Measurements from ENCODE around the gene KCNMA1.

The KCNMA1 gene

DNA sequence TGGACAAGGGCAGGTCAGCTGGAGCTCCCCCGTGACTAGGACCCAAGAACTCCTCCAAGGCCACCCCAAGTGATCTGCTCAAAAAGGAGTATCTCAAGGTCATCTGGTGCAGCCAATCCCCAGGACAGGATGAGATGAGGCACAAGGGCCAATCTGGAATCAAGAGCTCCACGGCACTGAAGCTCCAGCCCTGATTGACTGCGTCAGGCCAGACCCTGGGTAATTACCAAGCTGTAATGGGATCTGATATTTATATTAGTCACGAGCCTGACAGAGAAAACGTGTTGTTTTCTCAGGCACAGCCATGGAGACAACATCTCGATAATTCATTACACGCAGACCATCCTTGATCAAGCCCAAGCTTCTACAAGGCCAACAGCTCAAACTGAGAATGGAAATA is 4.2 kb downstream of the KCNMA1 start:
- DNase-seq (ENCODE audit: low spot score), result no peak

- no peak for DNase-seq (ENCODE audit: low spot score)
Measured at GRCh38 chr10:77631241-77631640, 6.4 kb downstream of the KCNMA1 start.

DNA sequence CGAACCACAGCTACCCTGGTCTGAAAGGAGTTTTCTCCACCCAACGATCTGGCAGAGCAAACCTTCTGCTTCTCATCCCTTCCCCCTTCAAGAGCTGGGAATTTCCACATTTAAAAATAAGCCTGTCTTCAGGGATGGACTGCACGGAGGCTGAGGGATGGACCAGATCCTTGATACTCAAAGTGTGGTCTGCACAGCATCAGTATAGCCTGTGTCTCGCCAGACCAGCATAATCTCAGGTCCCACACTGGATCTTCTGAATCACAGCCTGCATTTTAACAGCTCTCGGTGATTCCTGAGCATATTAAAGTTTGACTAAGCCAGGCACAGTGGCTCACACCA is 7.1 kb downstream of the KCNMA1 start:
- DNase-seq (ENCODE audit: low spot score), result no peak

GRCh38 chr10:77629775-77630506 is 7.7 kb downstream of the KCNMA1 start:
- DNase-seq (ENCODE audit: low spot score), result no peak

DNA sequence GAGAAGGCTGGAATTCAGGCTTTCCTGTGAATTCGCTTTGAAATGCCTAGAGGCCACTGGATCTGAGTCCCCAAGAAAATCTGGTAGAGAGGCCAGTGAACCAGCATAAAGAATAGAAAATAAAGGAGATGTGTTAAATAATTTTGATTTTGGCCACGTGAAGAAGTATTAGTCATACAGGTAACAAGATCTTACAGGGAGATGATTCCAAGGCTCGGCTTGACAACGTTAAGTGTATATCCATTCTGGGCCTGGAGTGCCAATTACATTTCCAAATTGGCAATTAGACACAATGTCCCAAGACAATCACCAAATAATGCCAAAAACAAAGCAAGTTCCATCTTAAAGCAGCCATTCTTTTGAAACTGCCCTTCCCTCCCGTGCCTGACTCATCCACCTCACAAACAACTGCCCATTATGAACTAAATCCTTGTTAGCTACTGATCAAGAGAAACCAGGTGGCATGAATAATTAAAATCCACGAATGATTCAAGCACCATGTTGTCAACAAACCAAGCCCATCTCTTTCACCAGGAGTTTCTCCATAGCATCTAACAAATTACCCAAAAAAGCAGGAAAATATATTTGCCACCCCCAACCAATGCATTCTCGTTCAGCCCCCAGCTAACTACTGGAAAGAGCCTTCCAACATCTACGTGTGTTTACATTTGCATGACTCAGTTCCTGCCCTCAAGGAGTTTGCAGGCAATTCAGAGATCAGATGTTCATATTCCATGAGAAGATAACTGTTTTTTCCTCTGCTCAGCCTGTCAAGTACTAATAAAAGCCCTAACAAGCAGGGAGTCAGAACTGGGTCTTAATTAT is 8.5 kb downstream of the KCNMA1 start:
- no peak for DNase-seq (ENCODE audit: low spot score)

DNA sequence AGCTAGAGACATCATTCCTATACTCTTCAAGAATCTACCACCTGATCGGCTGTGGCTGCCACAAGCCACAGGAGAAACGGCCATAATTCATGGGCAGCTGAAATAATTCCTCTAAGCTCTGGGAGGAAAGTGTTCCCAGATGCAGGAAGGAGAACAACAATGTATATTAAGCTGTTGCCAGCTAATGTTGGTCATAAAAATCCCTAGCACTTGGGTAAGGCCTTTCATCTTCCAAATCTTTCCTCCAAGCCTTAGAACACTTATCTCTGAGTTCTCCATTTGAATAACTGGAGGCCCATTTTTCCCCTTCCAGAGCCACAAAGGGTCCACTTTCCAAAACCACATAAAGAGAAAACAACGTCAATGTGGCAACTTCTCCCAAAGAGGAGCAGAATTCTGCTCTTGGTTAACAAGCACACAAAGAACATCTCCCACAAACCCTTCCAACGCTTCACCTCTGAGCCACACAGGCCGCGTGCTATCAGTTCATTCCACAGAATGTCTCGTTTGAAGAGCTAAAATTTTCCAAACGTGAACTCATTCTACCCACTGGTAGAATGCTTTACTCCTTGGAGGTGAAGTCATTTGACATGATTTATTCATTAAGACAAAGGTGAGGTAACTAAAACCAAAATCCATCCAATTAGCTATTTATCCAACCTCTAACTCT is 11.2 kb downstream of the KCNMA1 start:
- no peak for DNase-seq (ENCODE audit: low spot score)

GRCh38 chr10:77625379-77625778 is 12.2 kb downstream of the KCNMA1 start:
- no peak for DNase-seq (ENCODE audit: low spot score)

DNA sequence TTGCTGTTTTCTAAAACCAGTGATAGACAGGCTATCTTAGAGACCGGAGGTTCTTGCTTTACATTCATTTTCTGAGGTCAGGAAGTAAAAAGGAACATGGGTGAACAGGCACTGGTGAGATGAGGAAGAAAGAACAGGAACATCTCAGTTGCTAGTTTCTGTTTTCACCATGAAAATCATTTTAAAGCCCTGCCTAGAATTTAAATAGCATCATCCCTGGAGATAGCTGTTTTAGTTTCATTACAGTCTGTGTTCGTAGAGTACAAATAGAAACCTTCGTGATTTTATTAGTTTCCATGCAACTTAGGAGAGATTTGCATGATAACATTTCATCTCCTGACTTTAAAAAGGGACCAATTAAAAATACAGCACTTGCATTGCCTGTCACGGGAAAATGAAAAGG is 14.7 kb downstream of the KCNMA1 start:
- DNase-seq (ENCODE audit: low spot score), result no peak

- no peak for DNase-seq (ENCODE audit: low spot score)
Measured at GRCh38 chr10:77620731-77621130, 16.9 kb downstream of the KCNMA1 start.

GRCh38 chr10:77619964-77620703 is 17.5 kb downstream of the KCNMA1 start:
- no peak for DNase-seq (ENCODE audit: low spot score)

- DNase-seq (ENCODE audit: low spot score), result no peak
Measured at GRCh38 chr10:77618117-77618516, 19.5 kb downstream of the KCNMA1 start.

GRCh38 chr10:77616766-77617165 is 20.8 kb downstream of the KCNMA1 start:
- DNase-seq (ENCODE audit: low spot score), result no peak

- no peak for DNase-seq (ENCODE audit: low spot score)
Measured at GRCh38 chr10:77614778-77615625, 22.6 kb downstream of the KCNMA1 start.

- DNase-seq (ENCODE audit: low spot score), result no peak
Measured at GRCh38 chr10:77613476-77614130, 24.0 kb downstream of the KCNMA1 start.

DNA sequence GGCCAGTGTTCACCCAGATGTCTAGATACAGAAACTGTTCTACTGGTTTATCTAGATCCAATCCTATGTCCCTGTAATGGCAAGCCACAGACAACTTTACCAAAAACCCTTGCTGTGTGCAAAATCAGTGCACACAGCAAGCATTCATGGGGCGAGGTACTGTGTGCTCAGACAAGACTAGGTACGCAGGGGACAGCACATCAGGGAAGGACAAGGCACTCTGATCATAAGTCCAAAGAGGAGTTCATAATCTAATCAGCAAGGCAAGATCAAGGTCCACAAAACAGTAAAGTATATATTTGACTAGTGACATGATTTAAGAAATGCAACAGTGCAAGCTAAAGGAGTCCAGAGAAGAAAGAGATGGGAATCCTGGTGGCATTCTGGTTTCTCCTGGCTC is 25.9 kb downstream of the KCNMA1 start:
- DNase-seq (ENCODE audit: low spot score), result no peak

GRCh38 chr10:77611221-77611620 is 26.4 kb downstream of the KCNMA1 start:
- DNase-seq (ENCODE audit: low spot score), result no peak

DNA sequence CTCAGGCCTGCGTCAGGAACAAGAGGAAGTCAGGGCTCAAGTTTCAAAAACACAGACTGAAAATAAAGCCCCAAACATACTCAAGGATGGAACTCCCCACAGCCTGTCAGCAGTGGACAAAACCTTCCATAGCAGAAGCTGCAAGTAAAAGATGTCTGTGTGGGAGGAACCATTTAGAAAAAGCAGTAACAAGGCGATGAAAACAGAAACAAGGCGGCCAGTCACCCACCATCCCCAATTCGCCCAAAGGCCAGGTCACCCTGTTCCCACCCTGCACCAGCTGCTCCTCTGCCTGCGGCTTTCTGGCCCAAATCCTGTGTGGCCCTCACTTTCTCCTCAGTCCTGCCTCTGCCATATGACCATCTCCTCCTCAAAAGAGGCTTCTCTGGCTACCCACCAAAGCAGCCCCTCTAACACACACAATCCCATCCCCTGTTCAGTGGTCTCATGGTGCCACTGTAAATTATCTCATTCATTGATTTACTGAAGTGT is 27.8 kb downstream of the KCNMA1 start:
- DNase-seq (ENCODE audit: low spot score), result no peak

GRCh38 chr10:77608281-77608680 is 29.3 kb downstream of the KCNMA1 start:
- DNase-seq (ENCODE audit: low spot score), result no peak

- no peak for DNase-seq (ENCODE audit: low spot score)
Measured at GRCh38 chr10:77606751-77607150, 30.9 kb downstream of the KCNMA1 start.

- peak; percentile 52 for DNase-seq (ENCODE audit: low spot score)
Measured at GRCh38 chr10:77605466-77605865, 32.1 kb downstream of the KCNMA1 start.

- DNase-seq (ENCODE audit: low spot score), result no peak
Measured at GRCh38 chr10:77604941-77605351, 32.7 kb downstream of the KCNMA1 start.
